Measurements from ENCODE around the gene LRMDA. TPM values are rescaled to one million over a fixed set of nuclear protein-coding genes. Genes with fewer than 3 reads are reported as not detected.

LRMDA gene
- total and polyA plus RNA-seq, 2 of the 13 experiments (the other 11 are each of a cell fraction or from before 2014, with no cell fraction given), result 13.4 to 22.0 TPM

DNA sequence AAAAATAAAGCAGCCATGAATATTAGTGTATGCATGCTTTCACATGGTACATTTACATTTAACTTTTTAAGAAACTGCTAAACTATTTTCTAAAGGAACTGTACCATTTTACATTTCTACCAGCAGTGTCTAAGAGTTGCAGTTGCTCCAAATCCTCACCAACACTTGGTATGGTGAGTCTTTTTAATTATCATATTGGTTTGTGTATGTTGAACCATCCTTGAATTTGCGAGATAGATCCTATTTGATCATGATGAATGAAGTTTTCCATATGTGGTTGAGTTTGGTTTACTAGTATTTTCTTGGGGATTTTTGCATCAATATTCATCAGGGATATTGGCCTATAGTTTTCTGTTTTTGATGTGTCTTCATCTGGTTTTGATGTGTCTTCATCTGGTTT lies 1057.2 kb downstream of the LRMDA start (continued):
- TF ChIP-seq, protein P1, sequence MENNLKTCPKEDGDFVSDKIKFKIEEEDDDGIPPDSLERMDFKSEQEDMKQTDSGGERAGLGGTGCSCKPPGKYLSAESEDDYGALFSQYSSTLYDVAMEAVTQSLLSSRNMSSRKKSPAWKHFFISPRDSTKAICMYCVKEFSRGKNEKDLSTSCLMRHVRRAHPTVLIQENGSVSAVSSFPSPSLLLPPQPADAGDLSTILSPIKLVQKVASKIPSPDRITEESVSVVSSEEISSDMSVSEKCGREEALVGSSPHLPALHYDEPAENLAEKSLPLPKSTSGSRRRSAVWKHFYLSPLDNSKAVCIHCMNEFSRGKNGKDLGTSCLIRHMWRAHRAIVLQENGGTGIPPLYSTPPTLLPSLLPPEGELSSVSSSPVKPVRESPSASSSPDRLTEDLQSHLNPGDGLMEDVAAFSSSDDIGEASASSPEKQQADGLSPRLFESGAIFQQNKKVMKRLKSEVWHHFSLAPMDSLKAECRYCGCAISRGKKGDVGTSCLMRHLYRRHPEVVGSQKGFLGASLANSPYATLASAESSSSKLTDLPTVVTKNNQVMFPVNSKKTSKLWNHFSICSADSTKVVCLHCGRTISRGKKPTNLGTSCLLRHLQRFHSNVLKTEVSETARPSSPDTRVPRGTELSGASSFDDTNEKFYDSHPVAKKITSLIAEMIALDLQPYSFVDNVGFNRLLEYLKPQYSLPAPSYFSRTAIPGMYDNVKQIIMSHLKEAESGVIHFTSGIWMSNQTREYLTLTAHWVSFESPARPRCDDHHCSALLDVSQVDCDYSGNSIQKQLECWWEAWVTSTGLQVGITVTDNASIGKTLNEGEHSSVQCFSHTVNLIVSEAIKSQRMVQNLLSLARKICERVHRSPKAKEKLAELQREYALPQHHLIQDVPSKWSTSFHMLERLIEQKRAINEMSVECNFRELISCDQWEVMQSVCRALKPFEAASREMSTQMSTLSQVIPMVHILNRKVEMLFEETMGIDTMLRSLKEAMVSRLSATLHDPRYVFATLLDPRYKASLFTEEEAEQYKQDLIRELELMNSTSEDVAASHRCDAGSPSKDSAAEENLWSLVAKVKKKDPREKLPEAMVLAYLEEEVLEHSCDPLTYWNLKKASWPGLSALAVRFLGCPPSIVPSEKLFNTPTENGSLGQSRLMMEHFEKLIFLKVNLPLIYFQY (CRISPR knock-in tag; IDR thresholded peaks at IDR 0.05; ENCODE audit: borderline replicate concordance), result no peak
- TF ChIP-seq JARID2 (CRISPR knock-in tag; IDR thresholded peaks at IDR 0.05; ENCODE audit: insufficient replicate concordance) (no peak), ZNF761 (CRISPR knock-in tag; conservative IDR thresholded peaks at IDR 0.05) (no peak), ZNF878 (CRISPR knock-in tag; IDR thresholded peaks at IDR 0.05) (no peak), ELF4 (CRISPR knock-in tag; IDR thresholded peaks at IDR 0.05; ENCODE audit: borderline replicate concordance) (no peak), SMARCC2 (IDR thresholded peaks at IDR 0.05) (no peak), SOX13 (IDR thresholded peaks at IDR 0.05) (no peak), SOX13 (CRISPR knock-in tag; conservative IDR thresholded peaks at IDR 0.05 in 1 of 2, IDR thresholded peaks at IDR 0.05 in 1 of 2) (no peak), NFE2 (CRISPR knock-in tag; IDR thresholded peaks at IDR 0.05) (no peak)

DNA sequence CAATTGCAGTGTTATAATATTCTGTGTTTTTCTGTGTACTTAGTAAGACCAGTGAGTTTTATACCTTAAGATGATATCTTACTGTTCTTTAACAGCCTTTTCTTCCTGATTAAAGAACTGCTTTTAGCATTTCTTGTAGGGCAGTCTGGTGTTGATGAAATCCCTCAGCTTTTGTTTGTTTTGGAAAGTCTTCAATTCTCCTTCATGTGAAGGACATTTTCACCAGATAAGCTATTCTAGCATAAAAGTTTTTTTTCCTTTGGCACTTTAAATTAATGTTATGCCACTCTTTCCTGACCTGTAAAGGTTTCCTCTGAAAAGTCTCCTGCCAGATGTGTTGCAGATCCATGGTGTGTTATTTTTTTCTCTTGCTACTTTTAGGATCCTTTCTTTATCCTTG lies 1059.8 kb downstream of the LRMDA start:
- Histone ChIP-seq H3K79me2 (ENCODE audit: insufficient read depth, low read length) (no peaks in the 10 kb centered on the region), H3K4me2 (ENCODE audit: low read depth, low read length) (no peak overlapping the region), H2AFZ (ENCODE audit: low read length) (no peak overlapping the region), H3K4me1 (ENCODE audit: insufficient read depth, low read length) (no peaks in the 10 kb centered on the region), H3K27ac (ENCODE audit: extremely low read length, insufficient read depth, low read length) (no peak overlapping the region), H3K4me3 (replicated peaks in 1 of 3; ENCODE audit: insufficient read depth in 1 of 3, low read depth in 2 of 3, low read length in 3 of 3) (no peak overlapping the region), H3K9ac (ENCODE audit: insufficient read depth, low read depth, low read length) (no peak overlapping the region), H4K20me1 (ENCODE audit: insufficient read depth, low read length) (no peaks in the 10 kb centered on the region), H3K9me3 (ENCODE audit: low read length) (peaks cover 6% of the 10 kb centered on the region; the same call in 1 of the 2 replicates), H3K27me3 (ENCODE audit: control insufficient read depth in 1 of 2, insufficient read depth in 2 of 2, low read length in 2 of 2) (no peaks in the 10 kb centered on the region), H3K36me3 (replicated peaks in 1 of 2; ENCODE audit: control insufficient read depth in 1 of 2, insufficient read depth in 2 of 2, low read length in 2 of 2) (no peaks in the 10 kb centered on the region)
- FAIRE-seq (no peak), ATAC-seq (no peak), DNase-seq (ENCODE audit: low spot score) (no peak)
- ChIA-PET POLR2A (no interaction called here), CTCF (ENCODE audit: low intra/inter-chr PET ratio, low total read pairs) (no interaction called here)
- intact Hi-C loops (cut with micrococcal nuclease; ENCODE audit: unreplicated experiment), result no loop called here
- no peak for TF ChIP-seq STAG1 (CRISPR knock-in tag; IDR thresholded peaks at IDR 0.05)
- TF ChIP-seq, protein P2, sequence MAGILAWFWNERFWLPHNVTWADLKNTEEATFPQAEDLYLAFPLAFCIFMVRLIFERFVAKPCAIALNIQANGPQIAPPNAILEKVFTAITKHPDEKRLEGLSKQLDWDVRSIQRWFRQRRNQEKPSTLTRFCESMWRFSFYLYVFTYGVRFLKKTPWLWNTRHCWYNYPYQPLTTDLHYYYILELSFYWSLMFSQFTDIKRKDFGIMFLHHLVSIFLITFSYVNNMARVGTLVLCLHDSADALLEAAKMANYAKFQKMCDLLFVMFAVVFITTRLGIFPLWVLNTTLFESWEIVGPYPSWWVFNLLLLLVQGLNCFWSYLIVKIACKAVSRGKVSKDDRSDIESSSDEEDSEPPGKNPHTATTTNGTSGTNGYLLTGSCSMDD (CRISPR knock-in tag; IDR thresholded peaks at IDR 0.05), result no peak
- no peak for TF ChIP-seq SMARCE1 (IDR thresholded peaks at IDR 0.05; ENCODE audit: borderline replicate concordance)
- BruUV-seq (replicated peaks), result no TSS peak
- in situ Hi-C loops (cut with HindIII; ENCODE audit: extremely low pct_ligation_motif_present, low pct_unique_long_range_greater_than_20kb), result no loop called here

Data from HepG2 (cell line).